Mesothelial cell of epicardium (in vitro differentiated cells): ENCODE results near the gene CTLA4. TPM values are rescaled to one million over a fixed set of nuclear protein-coding genes. Genes with fewer than 3 reads are reported as not detected.

Source experiments
- DNase-seq, 2 experiments: peaks; one replicate each; pipeline ENCODE4 v3.0.0; 2021; ENCODE audit warnings: low spot score in 2 of 2; ENCODE audit not compliant: unreplicated experiment in 2 of 2
- H3K27ac Mint-ChIP-seq: 2 replicates; pipeline ENCODE4 v1.8.0; 2021; ENCODE audit warnings: mixed read lengths
- H3K27me3 Mint-ChIP-seq: 2 replicates; pipeline ENCODE4 v1.8.0; 2021; ENCODE audit warnings: low read depth, mixed read lengths
- H3K36me3 Mint-ChIP-seq: 2 replicates; pipeline ENCODE4 v1.8.0; 2021; ENCODE audit warnings: mixed read lengths
- H3K4me1 Mint-ChIP-seq: 2 replicates; pipeline ENCODE4 v1.8.0; 2021; ENCODE audit warnings: mixed read lengths
- H3K4me3 Mint-ChIP-seq: 2 replicates; pipeline ENCODE4 v1.8.0; 2021; ENCODE audit warnings: mild to moderate bottlenecking, moderate library complexity, mixed read lengths
- H3K9me3 Mint-ChIP-seq: 2 replicates; pipeline ENCODE4 v1.8.0; 2021; ENCODE audit warnings: mixed read lengths
- CTCF ChIP-seq: fragments of 200-600 bp; sonication (generic); IDR thresholded peaks from one replicate; pipeline ENCODE4 v1.5.0; 2021; ENCODE audit warnings: antibody characterized with exemption; ENCODE audit not compliant: unreplicated experiment
- total RNA-seq: library from RNA; stranded (reverse); gene quantifications from 3 replicates; pipeline ENCODE4 v1.2.1, GENCODE V29; 2021

Gene CTLA4
- total RNA-seq, 1 donor from 2014 or later: not detected

GRCh38 chr2:203882551-203882950, 15.0 kb downstream of the CTLA4 start:
- Mint-ChIP-seq H3K4me1 (peaks cover 8% of the 10 kb centered on the region), H3K27ac (no peak overlapping the region), H3K27me3 (peaks cover 9% of the 10 kb centered on the region), H3K9me3 (no peaks in the 10 kb centered on the region), H3K36me3 (no peaks in the 10 kb centered on the region), H3K4me3 (no peak overlapping the region)
- DNase-seq: no peak
- no peak for TF ChIP-seq CTCF

GRCh38 chr2:203886661-203887151, 19.1 kb downstream of the CTLA4 start:
- Mint-ChIP-seq H3K27me3 (peaks cover 4% of the 10 kb centered on the region), H3K27ac (no peak overlapping the region), H3K36me3 (no peaks in the 10 kb centered on the region), H3K4me3 (no peak overlapping the region), H3K4me1 (no peaks in the 10 kb centered on the region), H3K9me3 (no peaks in the 10 kb centered on the region)
- no peak for TF ChIP-seq CTCF
- no peak for DNase-seq

- no peak for DNase-seq
- Mint-ChIP-seq H3K9me3 (peaks cover 6% of the 10 kb centered on the region), H3K4me1 (peaks cover 3% of the 10 kb centered on the region), H3K4me3 (no peak overlapping the region), H3K27me3 (peaks cover 4% of the 10 kb centered on the region), H3K27ac (no peak overlapping the region), H3K36me3 (no peaks in the 10 kb centered on the region)
- TF ChIP-seq CTCF: no peak
These were observed 20.1 kb downstream of the CTLA4 start for GRCh38 chr2:203887677-203888076.

GRCh38 chr2:203889542-203889941, 22.0 kb downstream of the CTLA4 start:
- DNase-seq: no peak
- peaks cover 3% of the 10 kb centered on the region for H3K4me1 Mint-ChIP-seq
- H3K27me3 Mint-ChIP-seq: no peaks in the 10 kb centered on the region
- H3K27ac Mint-ChIP-seq: no peak overlapping the region
- H3K36me3 Mint-ChIP-seq: no peaks in the 10 kb centered on the region
- peaks cover 6% of the 10 kb centered on the region for H3K9me3 Mint-ChIP-seq
- no peak for TF ChIP-seq CTCF
- no peak overlapping the region for H3K4me3 Mint-ChIP-seq

- Mint-ChIP-seq H3K9me3 (peaks cover 6% of the 10 kb centered on the region), H3K27me3 (no peaks in the 10 kb centered on the region), H3K36me3 (no peaks in the 10 kb centered on the region), H3K27ac (no peak overlapping the region), H3K4me1 (peaks cover 3% of the 10 kb centered on the region), H3K4me3 (no peak overlapping the region)
- DNase-seq: no peak
- TF ChIP-seq CTCF: no peak
These were observed 22.4 kb downstream of the CTLA4 start for GRCh38 chr2:203889944-203890343.

- Mint-ChIP-seq H3K9me3 (peaks cover 6% of the 10 kb centered on the region), H3K27ac (no peak overlapping the region), H3K4me3 (no peak overlapping the region), H3K4me1 (peaks cover 3% of the 10 kb centered on the region), H3K36me3 (no peaks in the 10 kb centered on the region), H3K27me3 (no peaks in the 10 kb centered on the region)
- no peak for TF ChIP-seq CTCF
- no peak for DNase-seq
These were observed 23.2 kb downstream of the CTLA4 start for GRCh38 chr2:203890733-203891132.
